HG03060 (cell line): Measurements from ENCODE around the gene SLC37A1.

ENCODE experiments used
- ATAC-seq: cut with Tn5 transposase; IDR thresholded peaks from one replicate; pipeline ENCODE4 v1.9.1; 2021; ENCODE audit warnings: low read depth, moderate number of reproducible peaks; ENCODE audit not compliant: unreplicated experiment

SLC37A1 gene

GRCh38 chr21:42476388-42477331 lies 37.0 kb upstream of the SLC37A1 start:
- no peak for ATAC-seq

- ATAC-seq, result no peak
These were observed 35.1 kb upstream of the SLC37A1 start for GRCh38 chr21:42478504-42478903.

GRCh38 chr21:42479582-42479981 lies 34.1 kb upstream of the SLC37A1 start:
- ATAC-seq, result no peak

GRCh38 chr21:42480736-42481135 lies 32.9 kb upstream of the SLC37A1 start:
- no peak for ATAC-seq

GRCh38 chr21:42481169-42481568 lies 32.5 kb upstream of the SLC37A1 start:
- no peak for ATAC-seq

GRCh38 chr21:42484966-42485365 lies 28.7 kb upstream of the SLC37A1 start:
- no peak for ATAC-seq

- ATAC-seq, result no peak
These were observed 27.6 kb upstream of the SLC37A1 start for GRCh38 chr21:42486072-42486471.

- ATAC-seq, result no peak
These were observed 27.1 kb upstream of the SLC37A1 start for GRCh38 chr21:42486531-42486930.

GRCh38 chr21:42489006-42489563 lies 24.6 kb upstream of the SLC37A1 start:
- no peak for ATAC-seq

GRCh38 chr21:42489991-42490390 lies 23.7 kb upstream of the SLC37A1 start:
- ATAC-seq, result no peak

GRCh38 chr21:42490720-42491119 lies 22.9 kb upstream of the SLC37A1 start:
- ATAC-seq, result no peak

- ATAC-seq, result no peak
These were observed 22.3 kb upstream of the SLC37A1 start for GRCh38 chr21:42491328-42491727.

- ATAC-seq, result no peak
These were observed 21.5 kb upstream of the SLC37A1 start for GRCh38 chr21:42492201-42492600.

GRCh38 chr21:42493109-42494060 lies 20.3 kb upstream of the SLC37A1 start:
- ATAC-seq, result no peak

- no peak for ATAC-seq
These were observed 18.6 kb upstream of the SLC37A1 start for GRCh38 chr21:42495027-42495426.

GRCh38 chr21:42495765-42496119 lies 17.9 kb upstream of the SLC37A1 start:
- no peak for ATAC-seq

GRCh38 chr21:42496120-42496838 lies 17.4 kb upstream of the SLC37A1 start, which contains the start of gene RSPH1:
TSS of gene RSPH1 (minus strand) at chr21:42496224. CDS start at chr21:42496186, 38 bp downstream.
- ATAC-seq, result peak; percentile 96

GRCh38 chr21:42496839-42497202 lies 16.8 kb upstream of the SLC37A1 start:
- no peak for ATAC-seq

- ATAC-seq, result no peak
These were observed 15.6 kb upstream of the SLC37A1 start for GRCh38 chr21:42498012-42498411.

GRCh38 chr21:42499444-42500112 lies 14.1 kb upstream of the SLC37A1 start:
- no peak for ATAC-seq
